ENCODE results near the gene ACO2.
"Not testable (repeated sequence)": the region's sequence is repeated elsewhere in the genome, so short reads cannot be mapped to it uniquely, and the experiment has no call there.

The ACO2 gene

DNA sequence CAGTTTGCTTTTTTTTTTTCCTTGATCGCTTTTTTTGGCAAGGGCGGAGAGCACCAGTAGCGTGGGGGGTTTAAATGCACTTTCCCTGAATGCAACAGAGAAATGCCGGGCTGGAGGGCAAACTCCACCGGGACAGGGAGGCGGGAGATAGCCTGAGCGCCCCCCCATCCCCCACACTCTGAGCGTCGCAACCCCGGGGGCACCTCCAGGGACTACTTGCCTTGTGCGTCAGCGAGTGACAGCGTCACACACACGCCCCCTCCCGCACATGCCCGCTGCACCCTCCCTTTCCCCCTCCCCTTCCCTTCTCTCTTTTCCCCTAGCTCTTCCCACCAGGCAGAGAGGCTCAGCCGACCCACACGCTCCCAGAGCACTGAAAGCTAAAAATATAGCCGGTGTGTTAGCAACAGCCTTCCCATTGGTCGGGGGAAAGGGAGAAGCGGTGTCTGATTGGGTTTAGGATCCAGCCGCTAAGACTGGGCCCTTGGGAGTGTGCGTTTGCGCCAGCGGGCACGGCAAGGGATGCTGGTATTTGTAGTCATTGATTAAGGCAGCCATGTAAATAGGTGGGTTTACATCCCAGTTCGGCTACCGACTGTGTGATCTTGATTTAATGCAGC, 20.6 kb upstream of the ACO2 start:
- DNase-seq: peak; percentile 95 to 98

DNA sequence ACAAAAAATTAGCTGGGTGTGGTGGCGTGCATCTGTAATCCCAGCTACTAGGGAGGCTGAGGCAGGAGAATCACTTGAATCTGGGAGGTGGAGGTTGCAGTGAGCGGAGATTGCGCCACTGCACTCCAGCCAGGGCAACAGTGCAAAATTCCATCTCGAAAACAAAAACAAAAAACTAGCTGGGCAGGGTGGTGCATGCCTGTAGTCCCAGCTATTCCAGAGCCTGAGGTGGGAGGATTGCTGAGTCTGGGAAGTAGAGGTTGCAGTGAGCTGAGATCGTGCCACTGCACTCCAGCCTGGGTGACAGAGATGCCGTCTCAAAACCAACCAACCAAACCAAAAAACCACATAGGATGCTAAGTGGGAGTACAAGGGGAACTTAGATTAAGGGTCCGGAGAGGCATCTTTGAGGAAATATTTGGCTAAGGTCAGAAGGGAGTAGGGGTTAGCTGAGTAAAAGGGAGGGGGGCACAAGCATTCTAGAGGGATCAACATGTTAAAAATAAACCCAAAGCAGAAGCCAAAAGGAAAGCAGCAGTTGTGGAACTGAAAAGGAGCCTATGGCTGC, 10.7 kb upstream of the ACO2 start:
- DNase-seq: no peak

DNA sequence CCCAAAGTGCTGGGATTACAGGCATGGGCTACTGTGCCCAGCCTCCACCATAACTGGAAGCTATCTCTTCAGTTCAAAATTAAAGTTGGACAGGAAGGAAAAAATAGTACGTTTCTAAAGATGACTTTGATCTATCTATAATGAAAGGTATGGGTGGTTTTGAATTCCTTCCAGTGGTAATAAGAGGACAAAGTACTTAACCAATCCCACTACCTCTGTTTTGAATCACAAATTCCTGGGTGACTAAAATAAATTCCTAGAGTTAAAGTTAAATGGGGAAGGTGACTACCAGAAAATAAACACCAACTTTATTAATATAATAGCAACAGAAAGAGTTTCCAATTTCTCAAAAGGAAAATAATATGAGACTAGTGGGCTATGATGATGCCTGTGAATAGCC, 9.5 kb upstream of the ACO2 start:
- no peak for DNase-seq

DNA sequence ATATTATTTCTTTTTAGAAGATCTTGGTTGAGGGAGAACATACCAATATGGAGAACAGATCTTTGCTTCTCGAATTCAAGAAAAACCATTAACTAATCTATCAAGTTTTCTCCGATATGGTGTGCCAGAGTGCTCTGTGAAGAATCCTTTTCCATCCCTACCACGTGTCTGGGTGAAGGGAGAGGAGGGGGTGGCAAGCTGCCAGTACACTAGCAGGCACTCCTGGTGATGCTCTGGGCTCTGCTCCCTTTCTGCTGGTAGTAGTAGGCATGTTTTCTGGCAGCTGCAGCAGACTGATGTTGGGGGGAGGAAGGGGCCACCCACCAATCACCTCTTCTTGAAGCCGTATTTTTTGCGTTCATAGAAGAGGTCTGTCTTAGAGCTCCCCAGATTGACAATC, 8.8 kb upstream of the ACO2 start:
- not testable (repeated sequence) for DNase-seq

DNA sequence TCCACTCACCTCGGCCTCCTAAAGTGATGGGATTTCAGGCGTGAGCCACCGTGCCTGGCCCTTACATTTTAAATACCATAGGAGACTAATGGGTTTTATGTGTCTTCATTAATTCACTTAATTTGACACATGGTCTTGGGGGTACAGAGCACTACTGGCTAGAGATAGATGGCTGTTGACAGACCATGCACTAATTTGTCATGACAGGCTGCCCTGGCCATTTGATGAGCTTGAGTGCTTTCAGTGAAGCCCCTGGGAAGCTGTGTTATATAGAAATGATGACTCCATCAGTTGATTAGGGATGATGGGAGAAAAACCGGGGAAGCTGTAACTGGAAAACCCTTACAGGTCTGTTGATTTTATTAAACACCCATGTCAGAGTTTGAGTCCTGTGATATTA, 7.0 kb upstream of the ACO2 start:
- no peak for DNase-seq

DNA sequence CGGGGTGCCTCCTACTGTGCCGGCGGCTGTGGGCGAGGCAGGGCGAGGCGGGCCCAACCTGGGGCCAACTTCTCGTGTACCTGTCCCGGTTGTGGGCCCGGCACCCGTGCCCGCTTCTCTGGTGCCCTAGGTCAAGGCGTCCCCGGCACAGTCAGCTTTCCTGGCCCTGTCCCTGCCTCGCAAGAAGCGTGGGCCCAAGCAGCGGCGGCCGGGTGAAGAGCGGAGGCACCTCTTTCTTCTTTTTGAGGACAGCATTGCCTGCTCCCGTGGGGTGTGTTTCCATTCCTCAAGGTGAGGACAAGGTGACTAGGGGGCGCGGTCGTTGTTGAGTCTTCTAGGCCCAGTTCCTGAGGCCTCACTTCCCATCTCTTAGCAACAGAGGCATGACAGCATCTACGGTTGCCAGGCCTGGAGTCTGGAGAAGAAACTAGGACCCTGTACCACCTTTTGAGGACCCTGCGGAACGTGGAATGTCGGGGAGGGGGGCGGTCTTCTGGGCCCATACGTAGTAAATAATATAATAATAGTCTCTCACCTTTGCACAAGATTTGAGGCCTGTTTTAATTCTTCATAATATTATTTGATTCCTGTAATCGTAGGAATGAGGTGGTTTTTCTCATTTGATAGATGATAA, 418 bp downstream of the ACO2 start:
- peak in 1 of 2 experiments; percentile 41 for DNase-seq

DNA sequence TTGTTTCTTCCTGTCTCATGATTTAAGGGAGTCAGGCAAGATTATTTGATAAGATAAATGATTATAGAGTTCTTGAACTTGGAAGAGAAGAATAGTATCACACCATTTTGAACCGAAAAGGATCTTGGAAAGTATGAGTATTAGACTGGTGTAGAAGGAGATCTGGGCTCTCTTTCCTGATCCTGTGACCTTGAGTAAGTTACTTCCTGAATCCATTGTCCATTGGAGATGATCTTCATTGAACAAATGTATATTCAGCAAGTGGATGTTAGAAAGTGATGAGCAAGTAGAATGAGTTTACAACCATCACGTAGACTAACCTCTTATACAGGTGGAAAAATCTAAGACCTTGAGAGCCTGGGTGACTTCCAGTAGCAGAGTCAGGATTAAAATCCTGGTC, 2.0 kb downstream of the ACO2 start:
- DNase-seq: no peak

DNA sequence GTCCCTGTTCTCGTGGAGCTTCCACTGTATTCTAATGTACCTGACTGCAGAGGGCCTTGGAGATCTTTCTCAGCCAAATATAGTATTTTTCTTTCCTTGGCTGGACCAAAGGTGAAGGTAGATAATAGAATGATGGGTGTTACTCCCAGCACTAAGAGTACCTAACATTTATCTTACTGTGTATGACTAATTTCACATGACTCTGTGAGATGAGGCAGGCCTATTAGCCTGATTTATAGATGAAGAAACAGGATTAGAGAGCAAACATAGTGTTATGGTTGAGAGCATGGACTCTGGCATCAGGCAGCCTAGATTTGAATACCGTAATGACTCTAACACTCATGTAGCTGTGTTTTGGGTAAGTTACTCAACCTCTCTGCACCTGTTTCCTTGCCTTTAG, 2.7 kb downstream of the ACO2 start:
- no peak for DNase-seq

DNA sequence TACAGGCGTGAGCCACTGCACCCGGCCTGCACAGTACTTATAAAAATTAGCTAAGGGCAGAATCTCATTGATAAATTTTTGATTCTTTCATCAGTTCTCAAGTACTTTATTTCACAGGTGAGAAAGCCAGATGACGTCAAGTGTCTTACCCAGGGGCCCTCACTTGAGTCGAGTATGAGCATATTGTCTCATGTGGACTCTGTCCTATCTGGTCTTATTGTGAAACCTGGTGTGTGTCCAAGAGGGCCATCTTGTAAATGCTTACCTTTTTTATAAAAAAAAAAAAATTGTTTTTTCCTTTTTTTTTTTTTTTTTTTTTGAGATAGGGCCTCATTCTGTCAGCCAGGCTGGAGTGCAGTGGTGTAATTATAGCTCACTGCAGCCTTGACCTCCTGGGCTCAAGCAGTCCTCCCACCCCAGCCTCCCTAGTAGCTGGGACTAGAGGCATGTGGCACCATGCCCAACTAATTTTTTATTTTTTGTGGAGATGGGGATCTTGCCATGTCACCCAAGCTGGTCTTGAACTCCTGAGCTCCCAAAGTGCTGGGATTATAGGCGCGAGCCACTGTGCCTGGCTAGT, 6.0 kb downstream of the ACO2 start:
- no peak for DNase-seq

DNA sequence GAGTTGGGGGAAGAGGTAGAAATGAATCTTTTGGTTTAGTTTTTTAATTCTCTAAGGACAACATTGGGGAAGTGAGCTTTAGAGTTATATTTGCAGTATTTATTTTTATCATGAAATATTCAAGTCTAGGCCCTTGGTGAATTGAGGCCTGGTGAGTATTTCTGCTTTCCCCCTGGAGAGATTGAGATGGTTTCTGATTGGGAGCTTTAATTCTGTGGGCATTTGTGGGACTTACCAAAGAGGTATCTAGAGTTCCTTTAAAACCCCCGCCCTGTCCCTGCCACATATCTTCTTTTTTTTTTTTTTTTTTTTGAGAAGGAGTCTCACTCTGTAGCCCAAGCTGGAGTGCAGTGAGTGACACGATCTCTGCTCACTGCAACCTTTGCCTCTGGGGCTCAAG, 9.6 kb downstream of the ACO2 start:
- DNase-seq: no peak

DNA sequence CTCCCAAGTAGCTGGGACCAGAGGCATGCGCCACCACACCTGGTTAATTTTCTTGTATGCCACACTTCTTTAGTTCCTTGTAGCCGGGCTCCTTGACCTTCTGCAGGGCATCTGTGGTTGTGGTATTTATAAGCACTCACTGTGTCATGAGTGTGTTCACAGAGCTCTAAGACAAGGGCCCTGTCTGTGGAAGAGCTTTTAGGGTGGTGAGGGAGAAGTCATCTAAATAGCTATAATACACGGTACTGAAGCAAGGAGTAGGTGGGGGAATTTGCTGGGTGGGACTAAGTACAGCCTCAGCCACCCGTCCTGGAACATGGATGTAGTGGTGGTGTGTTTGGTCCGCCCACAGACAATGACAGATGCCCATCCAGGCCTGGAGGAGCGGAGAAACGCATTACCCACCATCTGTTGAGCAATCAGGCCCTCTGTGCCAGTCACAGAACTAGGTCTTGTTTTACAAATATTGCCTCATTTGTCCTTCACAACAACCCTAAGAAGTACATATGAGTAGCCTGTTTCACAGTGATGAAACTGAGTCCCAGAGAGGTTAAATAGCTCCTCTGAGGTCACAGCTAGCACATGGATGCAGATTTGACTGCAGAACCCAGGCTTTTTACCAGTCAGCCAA, 10.1 kb downstream of the ACO2 start:
- no peak for DNase-seq

DNA sequence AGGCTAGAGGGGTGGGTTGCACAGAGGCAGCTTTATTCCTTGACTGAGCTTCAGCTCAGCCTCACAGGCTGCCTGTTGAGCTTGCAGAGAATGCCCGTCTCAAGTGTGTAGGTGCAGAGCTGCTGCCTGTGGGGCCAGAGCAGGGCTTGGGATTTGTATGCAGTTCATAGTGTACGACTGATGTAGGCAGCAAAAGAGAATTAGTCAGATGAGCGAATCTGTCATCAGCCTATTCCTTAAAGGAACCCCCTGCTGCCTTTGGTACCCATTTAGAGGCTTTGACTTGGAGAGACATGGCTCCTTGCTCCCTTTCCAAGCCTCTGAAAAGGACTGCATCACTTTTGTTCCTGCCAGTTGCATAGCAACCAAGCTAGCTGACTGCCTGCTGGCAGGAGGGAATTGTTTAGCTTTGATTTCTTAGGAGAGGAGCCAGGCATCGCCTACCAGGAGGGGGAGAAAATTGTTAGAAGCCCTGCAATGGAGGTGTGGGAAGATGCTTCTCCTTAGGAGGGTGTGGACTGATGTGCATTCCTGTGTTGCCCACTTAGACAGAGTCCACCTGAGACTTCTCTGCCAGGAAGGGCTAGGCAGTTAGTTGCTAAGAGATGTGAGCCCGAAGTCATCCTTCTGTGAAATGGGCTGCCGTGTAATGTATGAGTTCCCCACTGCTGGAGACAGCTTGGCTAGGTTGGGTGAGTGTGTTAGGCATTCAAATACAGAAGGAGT, 10.9 kb downstream of the ACO2 start:
- peak in 1 of 2 experiments; percentile 4 for DNase-seq

DNA sequence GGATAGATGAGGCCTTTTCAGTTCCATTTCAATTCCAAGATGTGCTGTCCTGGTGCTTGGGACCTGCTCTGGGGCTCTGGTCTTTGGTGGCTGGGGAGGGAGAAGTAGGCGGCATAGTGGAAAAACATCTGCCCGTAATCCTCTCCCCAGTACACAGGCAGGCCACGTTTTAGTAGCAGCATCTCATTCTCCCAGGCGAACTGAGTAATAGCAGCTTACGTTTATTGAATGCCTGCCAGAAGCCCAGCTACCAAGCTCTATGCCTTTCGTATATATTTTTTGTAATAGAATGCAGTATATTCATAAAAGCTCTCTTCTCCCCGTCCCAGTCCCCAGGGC, 11.4 kb downstream of the ACO2 start:
- DNase-seq: no peak

DNA sequence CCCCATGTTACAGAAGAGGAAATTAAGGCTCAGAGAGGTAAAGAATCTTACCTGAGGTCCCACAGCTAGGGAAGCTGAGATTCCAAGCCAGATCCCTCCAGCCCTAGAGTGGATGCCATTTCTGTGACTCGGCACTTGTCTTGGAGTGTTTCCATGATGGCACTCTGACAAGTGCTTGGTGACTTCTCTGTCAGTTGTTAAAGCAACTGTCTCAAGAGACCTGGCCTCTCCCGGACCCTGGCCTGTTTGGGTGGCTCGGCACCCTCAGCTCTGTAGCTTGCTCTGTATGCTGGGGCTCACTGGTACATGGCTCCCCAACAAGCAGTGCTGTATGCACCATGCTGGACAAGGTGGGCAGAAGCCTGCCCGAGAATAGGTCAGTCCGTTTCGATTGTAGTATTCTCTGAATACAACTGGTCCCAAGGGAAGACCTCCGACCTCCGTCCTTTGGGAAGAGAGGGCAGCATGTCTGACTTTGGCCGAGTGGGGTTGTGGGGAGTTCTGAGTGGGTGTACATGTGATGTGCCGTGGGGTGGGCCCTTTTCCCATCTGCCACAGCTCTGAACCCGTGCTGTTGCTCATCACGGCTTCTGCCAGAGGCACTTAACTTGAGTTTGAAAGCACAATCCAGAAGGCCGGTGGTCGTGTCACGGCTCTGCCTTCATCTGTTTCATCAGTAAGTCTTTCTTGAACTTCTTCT, 12.4 kb downstream of the ACO2 start:
- DNase-seq: no peak

DNA sequence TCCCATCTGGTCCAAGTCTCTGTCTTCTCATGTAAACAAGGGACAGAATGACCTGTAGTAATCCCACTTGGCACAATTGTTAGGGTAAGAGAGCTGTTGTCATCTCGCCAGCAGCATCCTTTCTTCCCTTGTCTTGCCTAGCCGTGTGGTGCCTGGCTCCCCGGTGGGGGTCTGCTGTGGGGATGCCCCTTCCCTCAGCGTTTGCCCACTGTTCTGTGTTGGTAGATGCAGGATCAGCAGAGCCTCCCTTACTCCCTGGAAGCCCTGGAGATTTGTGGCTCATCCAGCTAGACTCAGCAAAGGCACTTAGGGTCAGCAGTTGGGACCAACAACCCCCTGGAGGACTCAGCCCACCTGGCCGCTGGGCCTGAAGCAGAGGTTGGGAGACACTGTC, 13.0 kb downstream of the ACO2 start:
- DNase-seq: no peak

DNA sequence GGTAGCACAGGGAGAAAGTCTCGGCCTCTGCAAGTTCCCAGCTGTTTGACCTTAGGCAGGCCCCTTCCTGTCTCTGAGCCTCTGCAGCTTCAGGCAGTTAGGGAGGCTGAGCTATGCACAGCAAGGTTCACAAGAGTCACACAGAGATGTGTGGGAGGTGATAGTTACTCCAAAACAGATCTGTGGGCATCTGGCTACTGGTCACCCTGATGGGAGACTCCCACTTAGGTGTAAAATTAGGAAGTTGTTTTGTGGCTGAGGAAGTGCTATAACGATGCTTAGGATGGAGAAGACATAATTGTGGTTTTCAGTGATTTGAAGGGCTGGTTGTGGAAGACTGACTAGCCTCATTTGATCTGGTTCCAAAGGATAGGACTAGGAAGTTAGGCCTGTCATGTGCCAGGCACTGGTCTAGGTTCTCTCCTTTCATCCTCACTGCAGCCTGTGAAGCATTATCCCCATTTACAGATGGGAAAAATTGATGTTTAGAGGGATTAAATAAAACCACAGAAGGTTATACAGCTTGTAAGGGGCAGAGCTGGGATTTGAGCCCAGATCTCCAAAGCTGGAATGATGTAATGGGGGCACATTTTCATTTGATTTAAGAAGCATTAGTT, 13.5 kb downstream of the ACO2 start:
- DNase-seq: no peak

DNA sequence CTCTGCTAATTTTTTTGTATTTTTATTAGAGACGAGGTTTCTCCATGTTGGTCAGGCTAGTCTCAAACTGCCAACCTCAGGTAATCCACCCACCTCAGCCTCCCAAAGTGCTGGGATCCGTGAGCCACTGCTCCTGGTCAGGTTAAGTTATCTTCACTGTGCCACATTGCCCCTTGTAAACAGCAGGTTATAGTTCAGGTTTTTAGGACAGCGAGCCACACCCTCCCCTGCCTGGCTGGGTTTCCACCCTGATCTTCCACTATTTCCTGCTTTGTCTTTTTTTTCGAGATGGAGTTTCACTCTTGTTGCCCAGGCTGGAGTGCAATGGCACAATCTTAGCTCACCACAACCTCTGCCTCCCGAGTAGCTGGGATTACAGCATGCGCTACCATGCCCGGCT, 16.1 kb downstream of the ACO2 start:
- DNase-seq: no peak

DNA sequence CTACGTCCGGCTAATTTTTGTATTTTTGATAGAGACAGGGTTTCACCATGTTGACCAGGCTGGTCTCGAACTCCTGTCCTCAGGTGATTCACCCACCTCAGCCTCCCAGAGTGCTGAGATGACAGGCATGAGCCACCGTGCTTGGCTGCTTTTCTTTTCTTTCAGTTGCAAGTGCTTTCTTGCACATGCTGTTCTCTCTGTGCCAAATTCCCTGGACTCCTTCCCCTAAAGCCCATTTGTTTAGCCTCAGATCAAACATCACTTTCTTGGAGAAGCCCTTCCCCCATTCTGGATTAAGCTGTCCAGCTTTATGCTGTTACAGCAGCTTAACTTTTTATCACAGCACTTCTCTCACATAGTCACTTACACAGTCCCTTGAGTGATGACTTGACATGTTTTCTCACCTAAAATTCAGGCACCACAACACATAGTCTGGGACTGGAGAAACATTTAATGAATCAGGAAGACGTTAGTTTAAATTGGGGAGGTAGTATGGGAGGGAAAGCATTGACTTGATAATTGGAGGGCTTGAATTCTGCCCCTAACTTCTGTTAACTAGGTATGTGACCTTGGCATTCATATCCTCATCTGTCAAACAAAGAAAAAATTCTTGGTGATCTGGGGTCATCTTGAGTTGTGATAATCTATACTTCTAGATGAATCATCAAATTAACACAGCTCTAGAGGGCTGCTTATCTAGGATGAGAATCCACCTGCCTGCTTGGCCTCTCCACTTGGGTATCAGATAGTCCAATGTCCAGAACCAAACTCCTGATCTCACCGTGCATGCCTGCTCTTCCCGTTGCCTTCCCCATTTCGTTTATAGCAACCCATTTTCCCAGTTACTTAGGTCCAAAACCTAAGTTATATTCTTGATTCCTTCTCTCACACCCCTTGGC, 18.4 kb downstream of the ACO2 start:
- DNase-seq: no peak

DNA sequence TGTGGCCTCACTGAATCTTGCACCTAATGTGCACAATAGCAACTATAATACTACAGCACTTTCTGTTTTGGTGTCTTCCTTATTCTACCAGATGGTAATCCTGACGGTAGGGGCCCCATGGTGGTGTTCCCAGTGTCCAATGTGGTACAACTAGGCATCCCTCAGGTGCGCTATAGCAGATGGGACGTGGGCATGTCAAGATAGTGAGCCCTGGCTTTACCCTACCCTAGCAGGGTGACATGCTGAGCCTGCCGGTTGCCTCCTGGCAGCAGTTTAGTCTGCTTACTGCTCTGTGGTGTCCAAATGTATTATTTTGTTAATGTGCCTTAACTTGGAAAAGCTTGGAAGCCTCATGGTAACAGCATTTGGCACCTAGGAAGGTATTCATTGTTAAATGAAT, 19.2 kb downstream of the ACO2 start:
- DNase-seq: no peak

DNA sequence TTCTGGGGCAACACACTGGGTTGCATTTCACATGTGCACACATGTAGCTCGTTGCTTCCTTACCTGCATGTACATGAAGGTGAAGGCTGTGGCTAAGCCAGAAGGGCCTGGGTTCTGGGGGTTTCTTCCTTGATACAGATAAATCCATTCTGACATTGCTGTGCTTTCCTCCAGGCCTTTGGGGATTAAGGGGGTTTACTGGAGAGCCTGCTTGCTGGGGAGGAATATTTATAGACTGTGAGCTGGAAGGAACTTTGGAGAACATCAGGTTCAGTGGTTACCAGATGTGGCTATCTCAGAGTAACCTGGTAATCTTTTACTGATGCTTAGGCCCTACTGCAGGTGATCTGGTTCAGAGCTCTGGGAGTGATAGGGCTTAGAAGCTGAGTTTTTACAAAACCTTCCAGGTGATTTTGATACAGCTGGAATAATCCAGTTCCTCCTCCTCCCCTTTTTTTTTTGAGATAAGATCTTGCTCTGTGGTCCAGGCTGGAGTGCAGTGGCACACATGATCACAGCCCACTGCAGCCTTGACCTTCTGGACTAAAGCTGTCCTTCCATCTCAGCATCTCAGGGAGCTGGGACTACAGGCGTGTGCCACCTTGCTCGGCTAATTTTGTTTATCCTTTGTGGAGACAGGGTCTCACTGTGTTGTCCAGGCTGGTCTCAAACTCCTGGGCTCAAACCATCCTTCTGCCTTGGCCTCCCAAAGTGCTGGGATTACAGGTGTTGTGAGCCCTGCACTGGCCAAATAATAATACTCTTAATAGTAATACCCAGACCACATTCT, 19.9 kb downstream of the ACO2 start:
- no peak for DNase-seq
